ENCODE data around the gene EXOC4. TPM values are rescaled to one million over a fixed set of nuclear protein-coding genes. Genes with fewer than 3 reads are reported as not detected.

EXOC4 gene
- total RNA-seq, 1 donor from 2014 or later, result 103 TPM

- no peak overlapping the region for H3K4me3 Mint-ChIP-seq
- CTCF ChIA-PET, result no interaction called here
- intact Hi-C loops (cut with micrococcal nuclease), result no loop called here
- H3K27ac Mint-ChIP-seq, result no peak overlapping the region
- H3K36me3 Mint-ChIP-seq (ENCODE audit: low read depth), result no peaks in the 10 kb centered on the region
- DNase-seq (no peak), ATAC-seq (ENCODE audit: low read depth) (no peak)
- POLR2A ChIA-PET, result no interaction called here
- H3K9me3 Mint-ChIP-seq, result no peaks in the 10 kb centered on the region
- TF ChIP-seq, protein P1, sequence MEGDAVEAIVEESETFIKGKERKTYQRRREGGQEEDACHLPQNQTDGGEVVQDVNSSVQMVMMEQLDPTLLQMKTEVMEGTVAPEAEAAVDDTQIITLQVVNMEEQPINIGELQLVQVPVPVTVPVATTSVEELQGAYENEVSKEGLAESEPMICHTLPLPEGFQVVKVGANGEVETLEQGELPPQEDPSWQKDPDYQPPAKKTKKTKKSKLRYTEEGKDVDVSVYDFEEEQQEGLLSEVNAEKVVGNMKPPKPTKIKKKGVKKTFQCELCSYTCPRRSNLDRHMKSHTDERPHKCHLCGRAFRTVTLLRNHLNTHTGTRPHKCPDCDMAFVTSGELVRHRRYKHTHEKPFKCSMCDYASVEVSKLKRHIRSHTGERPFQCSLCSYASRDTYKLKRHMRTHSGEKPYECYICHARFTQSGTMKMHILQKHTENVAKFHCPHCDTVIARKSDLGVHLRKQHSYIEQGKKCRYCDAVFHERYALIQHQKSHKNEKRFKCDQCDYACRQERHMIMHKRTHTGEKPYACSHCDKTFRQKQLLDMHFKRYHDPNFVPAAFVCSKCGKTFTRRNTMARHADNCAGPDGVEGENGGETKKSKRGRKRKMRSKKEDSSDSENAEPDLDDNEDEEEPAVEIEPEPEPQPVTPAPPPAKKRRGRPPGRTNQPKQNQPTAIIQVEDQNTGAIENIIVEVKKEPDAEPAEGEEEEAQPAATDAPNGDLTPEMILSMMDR (IDR thresholded peaks at IDR 0.05), result no peak
- no peaks in the 10 kb centered on the region for H3K27me3 Mint-ChIP-seq
- no peaks in the 10 kb centered on the region for H3K4me1 Mint-ChIP-seq
These were observed 440.4 kb downstream of the EXOC4 start for GRCh38 chr7:133693281-133693680.

DNA sequence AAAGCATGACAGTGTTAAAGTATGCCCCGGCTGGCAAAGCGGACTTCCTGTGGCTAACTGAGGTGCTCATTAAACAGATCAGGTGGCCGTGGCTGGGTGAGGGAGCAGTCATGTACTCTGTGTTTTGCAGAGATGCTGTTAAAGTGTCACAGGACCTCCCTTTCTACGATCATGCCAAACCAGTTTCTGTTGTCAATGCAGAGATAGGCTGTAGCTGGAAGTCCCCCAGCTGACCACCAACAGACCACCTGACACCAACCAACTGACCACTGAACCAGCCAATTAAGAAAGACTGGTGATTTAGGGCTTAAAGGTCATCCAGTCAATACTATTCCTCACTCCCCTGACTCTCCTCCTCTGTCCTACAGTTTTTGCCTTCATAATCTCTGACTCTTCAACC, 443.2 kb downstream of the EXOC4 start:
- DNase-seq (no peak), ATAC-seq (ENCODE audit: low read depth) (no peak)
- Mint-ChIP-seq H3K9me3 (no peaks in the 10 kb centered on the region), H3K27ac (no peak overlapping the region), H3K4me3 (no peak overlapping the region), H3K36me3 (ENCODE audit: low read depth) (no peaks in the 10 kb centered on the region), H3K4me1 (no peaks in the 10 kb centered on the region), H3K27me3 (no peaks in the 10 kb centered on the region)
- intact Hi-C loops (cut with micrococcal nuclease), result no loop called here
- ChIA-PET CTCF (no interaction called here), POLR2A (no interaction called here)
- TF ChIP-seq, protein P1 (IDR thresholded peaks at IDR 0.05), result no peak

DNA sequence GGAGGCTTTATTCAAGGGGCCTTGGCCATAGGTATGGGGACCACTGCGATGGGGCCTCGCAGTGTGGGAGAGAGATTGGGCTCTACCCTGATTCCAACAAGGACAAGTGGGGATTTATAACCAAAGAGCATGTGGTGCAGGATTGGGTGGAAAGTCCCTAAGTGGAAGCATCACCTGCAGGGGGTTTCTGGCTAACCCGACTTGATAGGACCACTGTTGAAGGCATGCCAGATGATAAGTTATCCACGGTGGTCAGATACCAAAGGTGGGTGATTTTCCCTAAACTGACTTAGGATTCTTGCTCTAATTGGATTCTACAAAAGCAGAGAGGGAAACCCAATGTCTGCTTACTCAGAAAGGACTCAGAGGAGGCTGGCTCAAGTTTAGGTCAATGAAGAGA, 444.7 kb downstream of the EXOC4 start:
- no peak overlapping the region for H3K27ac Mint-ChIP-seq
- H3K4me3 Mint-ChIP-seq, result no peak overlapping the region
- H3K4me1 Mint-ChIP-seq, result no peaks in the 10 kb centered on the region
- TF ChIP-seq, protein P1 (IDR thresholded peaks at IDR 0.05), result no peak
- ATAC-seq (ENCODE audit: low read depth), result no peak
- CTCF ChIA-PET, result no interaction called here
- H3K9me3 Mint-ChIP-seq, result no peaks in the 10 kb centered on the region
- H3K36me3 Mint-ChIP-seq (ENCODE audit: low read depth), result no peaks in the 10 kb centered on the region
- H3K27me3 Mint-ChIP-seq, result no peaks in the 10 kb centered on the region
- no peak for DNase-seq
- intact Hi-C loops (cut with micrococcal nuclease), result no loop called here
- POLR2A ChIA-PET, result no interaction called here

DNA sequence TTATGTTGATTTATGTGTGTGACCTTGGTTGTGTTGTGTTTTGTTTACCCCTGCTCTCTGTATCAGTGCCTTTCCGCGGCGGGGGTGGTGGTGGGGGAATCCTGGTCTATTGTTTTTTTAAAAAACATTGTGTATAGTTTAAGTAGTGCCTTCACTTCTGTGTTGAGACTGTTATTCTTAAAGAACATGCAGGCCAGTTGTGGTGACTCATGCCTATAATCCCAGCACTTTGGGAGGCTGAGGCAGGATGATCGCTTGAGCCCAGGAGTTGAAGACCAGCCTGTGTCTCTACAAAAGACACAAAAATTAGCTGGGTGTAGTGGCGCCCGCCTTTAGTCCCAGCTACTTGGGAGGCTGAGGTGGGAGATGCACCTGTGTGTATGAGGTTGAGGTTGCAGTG, 445.2 kb downstream of the EXOC4 start:
- ATAC-seq (ENCODE audit: low read depth), result no peak
- no peak for DNase-seq
- H3K9me3 Mint-ChIP-seq, result no peaks in the 10 kb centered on the region
- ChIA-PET CTCF (no interaction called here), POLR2A (no interaction called here)
- no peak overlapping the region for H3K4me3 Mint-ChIP-seq
- no peaks in the 10 kb centered on the region for H3K4me1 Mint-ChIP-seq
- H3K27me3 Mint-ChIP-seq, result no peaks in the 10 kb centered on the region
- H3K27ac Mint-ChIP-seq, result no peak overlapping the region
- no peaks in the 10 kb centered on the region for H3K36me3 Mint-ChIP-seq (ENCODE audit: low read depth)
- TF ChIP-seq, protein P1 (IDR thresholded peaks at IDR 0.05), result no peak
- intact Hi-C loops (cut with micrococcal nuclease), result no loop called here

DNA sequence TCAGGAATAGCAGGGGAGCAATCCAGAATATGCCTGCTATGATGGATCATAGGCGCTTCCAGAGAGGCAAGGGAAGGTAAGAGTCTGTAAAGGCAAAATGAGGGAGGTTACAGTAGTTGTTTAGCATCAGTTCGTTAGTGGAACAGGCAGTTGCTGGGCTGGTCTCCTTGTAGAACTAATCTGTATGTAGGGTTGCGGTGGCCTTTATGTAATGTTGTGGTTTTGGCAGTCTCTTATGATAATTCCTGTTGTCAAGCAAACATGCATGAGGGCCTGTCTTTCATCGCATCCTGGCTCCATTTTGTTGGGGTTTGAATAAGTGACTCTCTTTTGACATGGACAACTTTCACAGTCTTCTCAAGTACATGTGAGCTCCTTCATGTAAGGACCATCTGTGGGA, 446.5 kb downstream of the EXOC4 start:
- Mint-ChIP-seq H3K27ac (no peak overlapping the region), H3K27me3 (no peaks in the 10 kb centered on the region), H3K4me3 (no peak overlapping the region), H3K4me1 (no peaks in the 10 kb centered on the region), H3K9me3 (no peaks in the 10 kb centered on the region), H3K36me3 (ENCODE audit: low read depth) (no peaks in the 10 kb centered on the region)
- intact Hi-C loops (cut with micrococcal nuclease), result no loop called here
- CTCF ChIA-PET, result no interaction called here
- no peak for DNase-seq
- TF ChIP-seq, protein P1 (IDR thresholded peaks at IDR 0.05), result no peak
- POLR2A ChIA-PET, result no interaction called here
- ATAC-seq (ENCODE audit: low read depth), result no peak

All from activated B cell treated with CpG ODN at 0.5 μM for 24 hours (primary cell).